Ishikawa (cell line): ENCODE measurements around the gene ACSM2B.

Experiments used
- EGR1 ChIP-seq: IDR thresholded peaks from 2 replicates; pipeline ENCODE4 v1.6.1; 2012
- EP300 ChIP-seq: IDR thresholded peaks from 2 replicates; pipeline ENCODE4 v1.6.1; 2012; ENCODE audit warnings: borderline replicate concordance
- FOXM1 ChIP-seq: IDR thresholded peaks from 2 replicates; pipeline ENCODE4 v1.6.1; 2012; ENCODE audit warnings: low read depth, borderline replicate concordance
- NFIC ChIP-seq: IDR thresholded peaks from 2 replicates; pipeline ENCODE4 v1.6.1; 2012
- RAD21 ChIP-seq: IDR thresholded peaks from 2 replicates; pipeline ENCODE4 v1.6.1; 2012; ENCODE audit warnings: low read depth
- TAF1 ChIP-seq: IDR thresholded peaks from 2 replicates; pipeline ENCODE4 v1.6.1; 2012; ENCODE audit warnings: low read depth, mild to moderate bottlenecking
- TCF12 ChIP-seq: IDR thresholded peaks from 2 replicates; pipeline ENCODE4 v1.6.1; 2012; ENCODE audit warnings: low read depth
- YY1 ChIP-seq: IDR thresholded peaks from 2 replicates; pipeline ENCODE4 v1.6.1; 2012; ENCODE audit warnings: low read depth
- ZBTB7A ChIP-seq: IDR thresholded peaks from 2 replicates; pipeline ENCODE4 v1.6.1; 2012; ENCODE audit warnings: low read depth
- TF ChIP-seq, protein P1 (sequence below): IDR thresholded peaks from 2 replicates; pipeline ENCODE4 v1.6.1; 2012
- TF ChIP-seq, protein P2 (sequence below): IDR thresholded peaks from 2 replicates; pipeline ENCODE4 v1.6.1; 2012; ENCODE audit warnings: low read depth, mild to moderate bottlenecking

DNA sequence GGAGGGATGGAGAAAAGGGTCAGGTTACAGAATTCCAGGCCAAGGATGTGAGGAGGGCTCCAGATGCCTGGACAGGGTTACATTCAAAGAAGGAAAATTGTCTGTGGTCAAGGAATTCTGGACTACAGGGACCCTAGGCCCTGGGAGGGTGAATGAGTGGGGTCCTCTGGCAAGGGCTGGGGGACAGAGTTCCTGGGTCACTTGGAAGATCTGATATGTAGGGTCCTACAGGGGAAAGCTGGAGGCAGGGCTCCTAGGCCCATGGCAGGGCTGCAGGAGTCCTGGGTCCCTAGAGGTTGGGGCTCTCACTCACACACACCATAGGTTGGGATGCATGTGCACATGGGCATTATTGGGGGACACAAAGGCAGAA is 46.3 kb upstream of the ACSM2B start:
- TF ChIP-seq EP300 (no peak), RAD21 (no peak), FOXM1 (no peak), EGR1 (no peak), YY1 (no peak), TAF1 (no peak), ZBTB7A (no peak), TCF12 (no peak), NFIC (no peak)
- TF ChIP-seq, protein P1, sequence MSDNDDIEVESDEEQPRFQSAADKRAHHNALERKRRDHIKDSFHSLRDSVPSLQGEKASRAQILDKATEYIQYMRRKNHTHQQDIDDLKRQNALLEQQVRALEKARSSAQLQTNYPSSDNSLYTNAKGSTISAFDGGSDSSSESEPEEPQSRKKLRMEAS: no peak
- TF ChIP-seq, protein P2, sequence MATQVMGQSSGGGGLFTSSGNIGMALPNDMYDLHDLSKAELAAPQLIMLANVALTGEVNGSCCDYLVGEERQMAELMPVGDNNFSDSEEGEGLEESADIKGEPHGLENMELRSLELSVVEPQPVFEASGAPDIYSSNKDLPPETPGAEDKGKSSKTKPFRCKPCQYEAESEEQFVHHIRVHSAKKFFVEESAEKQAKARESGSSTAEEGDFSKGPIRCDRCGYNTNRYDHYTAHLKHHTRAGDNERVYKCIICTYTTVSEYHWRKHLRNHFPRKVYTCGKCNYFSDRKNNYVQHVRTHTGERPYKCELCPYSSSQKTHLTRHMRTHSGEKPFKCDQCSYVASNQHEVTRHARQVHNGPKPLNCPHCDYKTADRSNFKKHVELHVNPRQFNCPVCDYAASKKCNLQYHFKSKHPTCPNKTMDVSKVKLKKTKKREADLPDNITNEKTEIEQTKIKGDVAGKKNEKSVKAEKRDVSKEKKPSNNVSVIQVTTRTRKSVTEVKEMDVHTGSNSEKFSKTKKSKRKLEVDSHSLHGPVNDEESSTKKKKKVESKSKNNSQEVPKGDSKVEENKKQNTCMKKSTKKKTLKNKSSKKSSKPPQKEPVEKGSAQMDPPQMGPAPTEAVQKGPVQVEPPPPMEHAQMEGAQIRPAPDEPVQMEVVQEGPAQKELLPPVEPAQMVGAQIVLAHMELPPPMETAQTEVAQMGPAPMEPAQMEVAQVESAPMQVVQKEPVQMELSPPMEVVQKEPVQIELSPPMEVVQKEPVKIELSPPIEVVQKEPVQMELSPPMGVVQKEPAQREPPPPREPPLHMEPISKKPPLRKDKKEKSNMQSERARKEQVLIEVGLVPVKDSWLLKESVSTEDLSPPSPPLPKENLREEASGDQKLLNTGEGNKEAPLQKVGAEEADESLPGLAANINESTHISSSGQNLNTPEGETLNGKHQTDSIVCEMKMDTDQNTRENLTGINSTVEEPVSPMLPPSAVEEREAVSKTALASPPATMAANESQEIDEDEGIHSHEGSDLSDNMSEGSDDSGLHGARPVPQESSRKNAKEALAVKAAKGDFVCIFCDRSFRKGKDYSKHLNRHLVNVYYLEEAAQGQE: no peak
